Calu3 (cell line): ENCODE data around the gene DLX1. TPM values are rescaled to one million over a fixed set of nuclear protein-coding genes. Genes with fewer than 3 reads are reported as not detected.

ENCODE experiments used
- BruUV-seq: library from RNA; stranded (reverse); fragments of 400-500 nt; replicated peaks from 2 replicates; lab custom pipeline; 2021; lab: Mats Ljungman, UMichigan
- CTCF ChIA-PET: fragments of 300-600 bp; sonication (Branson Sonifier 250); formaldehyde crosslinking; loops from one replicate; lab custom pipeline; 2022; ENCODE audit warnings: antibody characterized with exemption; lab: Charles Lee
- DNase-seq: peaks from one replicate; pipeline ENCODE4 v3.0.0; 2022
- H3K27ac Mint-ChIP-seq: one replicate; pipeline ENCODE4 v1.8.0; 2022; ENCODE audit warnings: mixed read lengths; ENCODE audit not compliant: unreplicated experiment
- H3K27me3 Mint-ChIP-seq: one replicate; pipeline ENCODE4 v1.8.0; 2022; ENCODE audit warnings: mixed read lengths; ENCODE audit not compliant: unreplicated experiment
- H3K36me3 Mint-ChIP-seq: one replicate; pipeline ENCODE4 v1.8.0; 2022; ENCODE audit warnings: mild to moderate bottlenecking, moderate library complexity, mixed read lengths; ENCODE audit not compliant: insufficient read depth, unreplicated experiment
- H3K4me1 Mint-ChIP-seq: one replicate; pipeline ENCODE4 v1.8.0; 2022; ENCODE audit warnings: mild to moderate bottlenecking, low read depth, mixed read lengths; ENCODE audit not compliant: unreplicated experiment
- H3K4me3 Mint-ChIP-seq: one replicate; pipeline ENCODE4 v1.8.0; 2022; ENCODE audit warnings: mild to moderate bottlenecking, low read depth, moderate library complexity, mixed read lengths; ENCODE audit not compliant: unreplicated experiment
- H3K9me3 Mint-ChIP-seq: one replicate; pipeline ENCODE4 v1.8.0; 2022; ENCODE audit warnings: low read depth, mixed read lengths; ENCODE audit not compliant: unreplicated experiment
- CTCF ChIP-seq: fragments of 200-600 bp; IDR thresholded peaks from one replicate; pipeline ENCODE4 v1.8.0; 2022; ENCODE audit warnings: antibody characterized with exemption; ENCODE audit not compliant: unreplicated experiment
- intact Hi-C: fragments of 100-400 bp; cut with micrococcal nuclease; formaldehyde crosslinking; loops from one replicate; pipeline ENCODE4 v1.10.0; 2022; ENCODE audit not compliant: unreplicated experiment
- total RNA-seq: library from RNA; stranded (reverse); gene quantifications from 2 replicates; pipeline ENCODE4 v1.2.3, GENCODE V29; 2022

DLX1 gene
- total RNA-seq, 1 experiment from 2014 or later = not detected

GRCh38 chr2:172095146-172095904, 10.0 kb downstream of the DLX1 start:
- H3K9me3 Mint-ChIP-seq = no peaks in the 10 kb centered on the region
- H3K36me3 Mint-ChIP-seq = peaks cover 5% of the 10 kb centered on the region
- TF ChIP-seq CTCF = no peak
- peak; percentile 61 for DNase-seq
- no peak overlapping the region for H3K27ac Mint-ChIP-seq
- H3K4me3 Mint-ChIP-seq = peak overlapping the region; percentile 75
- CTCF ChIA-PET = interaction anchor here (2.2 kb wide), 1 partner anchor 10 kb away, joined by 8 read pairs; the partner anchor contains the start of gene DLX1
- peaks cover 86% of the 10 kb centered on the region for H3K27me3 Mint-ChIP-seq
- no TSS peak for BruUV-seq
- H3K4me1 Mint-ChIP-seq = peaks cover 21% of the 10 kb centered on the region
- intact Hi-C loops = no loop called here

GRCh38 chr2:172095905-172096625, 10.8 kb downstream of the DLX1 start:
- Mint-ChIP-seq H3K27me3 (peaks cover 86% of the 10 kb centered on the region), H3K36me3 (peaks cover 5% of the 10 kb centered on the region), H3K4me3 (peak overlapping the region; percentile 75), H3K4me1 (peaks cover 21% of the 10 kb centered on the region), H3K27ac (no peak overlapping the region), H3K9me3 (no peaks in the 10 kb centered on the region)
- CTCF ChIA-PET = interaction anchor here (1.2 to 2.2 kb wide), 2 partner anchors 10 to 11 kb away, joined by 4 to 8 read pairs; partner anchors contain the start of gene DLX1
- no TSS peak for BruUV-seq
- no peak for TF ChIP-seq CTCF
- intact Hi-C loops = no loop called here
- no peak for DNase-seq

GRCh38 chr2:172096626-172097547, 11.6 kb downstream of the DLX1 start:
- no peak for DNase-seq
- Mint-ChIP-seq H3K9me3 (no peaks in the 10 kb centered on the region), H3K4me1 (peaks cover 27% of the 10 kb centered on the region), H3K36me3 (peaks cover 11% of the 10 kb centered on the region), H3K4me3 (no peak overlapping the region), H3K27ac (no peak overlapping the region), H3K27me3 (peaks cover 86% of the 10 kb centered on the region)
- intact Hi-C loops = no loop called here
- no peak for TF ChIP-seq CTCF
- CTCF ChIA-PET = interaction anchor here (1.2 to 2.2 kb wide), 2 partner anchors 10 to 12 kb away, joined by 4 to 8 read pairs; partner anchors contain the start of gene DLX1
- no TSS peak for BruUV-seq
